ENCODE measurements around the gene PATL2.
"Not testable (repeated sequence)": the region's sequence is repeated elsewhere in the genome, so short reads cannot be mapped to it uniquely, and the experiment has no call there.

Gene PATL2

DNA sequence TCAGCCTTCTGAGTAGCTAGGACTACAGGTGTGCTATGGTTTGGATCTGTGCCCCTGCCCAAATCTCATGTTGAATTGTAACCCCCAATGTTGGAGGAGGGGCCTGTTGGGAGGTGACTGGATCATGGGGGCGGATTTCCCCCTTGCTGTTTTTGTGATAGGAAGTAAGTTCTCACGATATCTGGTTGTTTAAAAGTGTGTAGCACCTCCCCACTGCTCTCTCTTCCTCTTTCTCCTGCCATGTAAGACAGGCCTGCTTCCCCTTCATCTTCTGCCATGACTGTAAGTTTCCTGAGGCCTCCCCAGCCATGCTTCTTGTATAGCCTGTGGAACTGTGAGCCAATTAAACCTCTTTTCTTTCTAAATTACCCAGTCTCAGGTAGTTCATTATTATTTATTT is 85.8 kb downstream of the PATL2 start:
- WGBS, 2 donors (ENCODE audit: extremely low coverage in 2 of 2, insufficient read length in 2 of 2, insufficient replicate concordance in 1 of 2), result no CpG with 5 or more reads among the region's 2 CpGs
- not testable (repeated sequence) for H3K9me3 ChIP-seq (replicated peaks in 1 of 2; ENCODE audit: control insufficient read depth in 2 of 2, insufficient read depth in 1 of 2, low read depth in 1 of 2, low read length in 2 of 2); H3K14ac ChIP-seq (ENCODE audit: low read length); H3K18ac ChIP-seq (ENCODE audit: low read length); H2BK120ac ChIP-seq (ENCODE audit: low read depth, low read length); H3K4me2 ChIP-seq (ENCODE audit: insufficient read depth, low read length, poor library complexity, severe bottlenecking); H3K27ac ChIP-seq (replicated peaks; ENCODE audit: low read length); H2AK5ac ChIP-seq (ENCODE audit: low read depth, low read length); H2BK15ac ChIP-seq (ENCODE audit: low read length); DNase-seq (ENCODE audit: low spot score); H3K4ac ChIP-seq (ENCODE audit: low read length); H3K79me1 ChIP-seq (ENCODE audit: low read depth, low read length); H2BK12ac ChIP-seq (ENCODE audit: low read length); H2BK5ac ChIP-seq (ENCODE audit: low read length); H3K23ac ChIP-seq (ENCODE audit: low read depth, low read length, poor library complexity); H3K9ac ChIP-seq (ENCODE audit: low read depth, low read length, poor library complexity); H2AFZ ChIP-seq (ENCODE audit: low read length); H4K8ac ChIP-seq (ENCODE audit: low read depth, low read length); H3K27me3 ChIP-seq (ENCODE audit: control insufficient read depth in 3 of 3, insufficient read depth in 3 of 3, low read depth in 1 of 3, low read length in 3 of 3); H4K91ac ChIP-seq (ENCODE audit: low read depth, low read length, poor library complexity); H3K4me3 ChIP-seq (ENCODE audit: low read length in 2 of 2); H3K4me1 ChIP-seq (ENCODE audit: control insufficient read depth in 2 of 2, insufficient read depth in 1 of 2, low read depth in 1 of 2, low read length in 2 of 2)
- peaks cover 9 to 94% of the 10 kb centered on the region in 2 donors for H3K36me3 ChIP-seq (replicated peaks in 1 of 2; ENCODE audit: control insufficient read depth in 2 of 2, insufficient read depth in 2 of 2, low read length in 2 of 2)

DNA sequence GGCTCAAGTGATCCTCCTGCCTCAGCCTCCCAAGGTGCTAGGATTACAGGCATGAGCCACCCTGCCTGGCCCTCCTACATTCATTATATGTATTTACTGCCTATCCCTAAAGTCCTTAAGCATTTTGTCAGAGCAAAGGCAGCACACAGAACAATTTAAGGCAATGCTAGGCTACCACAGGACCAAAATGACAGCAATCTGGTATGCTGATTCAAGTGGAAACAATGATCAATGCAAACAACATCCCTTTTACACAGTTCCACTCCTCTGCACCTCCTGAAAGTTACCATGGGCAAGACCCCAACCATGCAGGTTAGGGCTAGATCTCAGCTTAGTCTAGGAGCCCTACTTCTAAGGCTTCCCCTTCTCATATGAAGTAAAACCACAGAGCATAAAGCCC is 87.9 kb downstream of the PATL2 start:
- H2BK120ac ChIP-seq (ENCODE audit: low read depth, low read length), result no peak overlapping the region
- no peak overlapping the region for H2AFZ ChIP-seq (ENCODE audit: low read length)
- peaks cover 3 to 93% of the 10 kb centered on the region in 2 donors for H3K36me3 ChIP-seq (replicated peaks in 1 of 2; ENCODE audit: control insufficient read depth in 2 of 2, insufficient read depth in 2 of 2, low read length in 2 of 2)
- H3K23ac ChIP-seq (ENCODE audit: low read depth, low read length, poor library complexity), result no peak overlapping the region
- no peak overlapping the region for H2AK5ac ChIP-seq (ENCODE audit: low read depth, low read length)
- H3K4me1 ChIP-seq (ENCODE audit: control insufficient read depth in 2 of 2, insufficient read depth in 1 of 2, low read depth in 1 of 2, low read length in 2 of 2), result no peaks in the 10 kb centered on the region
- H3K9me3 ChIP-seq (replicated peaks in 1 of 2; ENCODE audit: control insufficient read depth in 2 of 2, insufficient read depth in 1 of 2, low read depth in 1 of 2, low read length in 2 of 2), result no peaks in the 10 kb centered on the region
- no peak overlapping the region for H4K8ac ChIP-seq (ENCODE audit: low read depth, low read length)
- H3K14ac ChIP-seq (ENCODE audit: low read length), result no peak overlapping the region
- H4K91ac ChIP-seq (ENCODE audit: low read depth, low read length, poor library complexity), result no peak overlapping the region
- no peak overlapping the region for H2BK15ac ChIP-seq (ENCODE audit: low read length)
- H3K9ac ChIP-seq (ENCODE audit: low read depth, low read length, poor library complexity), result no peak overlapping the region
- no peak overlapping the region for H2BK5ac ChIP-seq (ENCODE audit: low read length)
- no peaks in the 10 kb centered on the region for H3K79me1 ChIP-seq (ENCODE audit: low read depth, low read length)
- no peak overlapping the region for H3K18ac ChIP-seq (ENCODE audit: low read length)
- no peak overlapping the region for H3K4ac ChIP-seq (ENCODE audit: low read length)
- DNase-seq (ENCODE audit: low spot score), result no peak
- no peak overlapping the region for H3K4me3 ChIP-seq (ENCODE audit: low read length in 2 of 2)
- no peak overlapping the region for H3K4me2 ChIP-seq (ENCODE audit: insufficient read depth, low read length, poor library complexity, severe bottlenecking)
- H3K27me3 ChIP-seq (ENCODE audit: control insufficient read depth in 3 of 3, insufficient read depth in 3 of 3, low read depth in 1 of 3, low read length in 3 of 3), result no peaks in the 10 kb centered on the region
- H3K27ac ChIP-seq (replicated peaks; ENCODE audit: low read length), result no peak overlapping the region
- H2BK12ac ChIP-seq (ENCODE audit: low read length), result no peak overlapping the region

- Histone ChIP-seq H2BK5ac (ENCODE audit: low read length) (no peak overlapping the region), H2BK12ac (ENCODE audit: low read length) (no peak overlapping the region), H4K91ac (ENCODE audit: low read depth, low read length, poor library complexity) (no peak overlapping the region), H3K4me2 (ENCODE audit: insufficient read depth, low read length, poor library complexity, severe bottlenecking) (no peak overlapping the region), H3K9ac (ENCODE audit: low read depth, low read length, poor library complexity) (no peak overlapping the region), H3K14ac (ENCODE audit: low read length) (no peak overlapping the region), H3K9me3 (replicated peaks in 1 of 2; ENCODE audit: control insufficient read depth in 2 of 2, insufficient read depth in 1 of 2, low read depth in 1 of 2, low read length in 2 of 2) (no peaks in the 10 kb centered on the region), H2AFZ (ENCODE audit: low read length) (no peak overlapping the region), H3K4ac (ENCODE audit: low read length) (no peak overlapping the region), H3K18ac (ENCODE audit: low read length) (no peak overlapping the region), H2BK120ac (ENCODE audit: low read depth, low read length) (no peak overlapping the region), H2BK15ac (ENCODE audit: low read length) (no peak overlapping the region), H3K36me3 (replicated peaks in 1 of 2; ENCODE audit: control insufficient read depth in 2 of 2, insufficient read depth in 2 of 2, low read length in 2 of 2) (peaks cover 3 to 94% of the 10 kb centered on the region in 2 donors), H3K4me3 (ENCODE audit: low read length in 2 of 2) (no peak overlapping the region), H3K4me1 (ENCODE audit: control insufficient read depth in 2 of 2, insufficient read depth in 1 of 2, low read depth in 1 of 2, low read length in 2 of 2) (no peaks in the 10 kb centered on the region), H3K27ac (replicated peaks; ENCODE audit: low read length) (no peak overlapping the region), H3K23ac (ENCODE audit: low read depth, low read length, poor library complexity) (no peak overlapping the region), H3K27me3 (ENCODE audit: control insufficient read depth in 3 of 3, insufficient read depth in 3 of 3, low read depth in 1 of 3, low read length in 3 of 3) (no peaks in the 10 kb centered on the region), H2AK5ac (ENCODE audit: low read depth, low read length) (no peak overlapping the region), H3K79me1 (ENCODE audit: low read depth, low read length) (no peaks in the 10 kb centered on the region), H4K8ac (ENCODE audit: low read depth, low read length) (no peak overlapping the region)
- no peak for DNase-seq (ENCODE audit: low spot score)
- no CpG with 5 or more reads among the region's 1 CpG for WGBS, 2 donors (ENCODE audit: extremely low coverage in 2 of 2, insufficient read length in 2 of 2, insufficient replicate concordance in 1 of 2)
Measured at GRCh38 chr15:44620081-44620480, 91.0 kb downstream of the PATL2 start.

GRCh38 chr15:44616974-44617373 is 94.1 kb downstream of the PATL2 start:
- no peak overlapping the region for H3K27ac ChIP-seq (replicated peaks; ENCODE audit: low read length)
- H3K9ac ChIP-seq (ENCODE audit: low read depth, low read length, poor library complexity), result no peak overlapping the region
- no CpG with 5 or more reads among the region's 2 CpGs for WGBS, 2 donors (ENCODE audit: extremely low coverage in 2 of 2, insufficient read length in 2 of 2, insufficient replicate concordance in 1 of 2)
- no peaks in the 10 kb centered on the region for H3K4me1 ChIP-seq (ENCODE audit: control insufficient read depth in 2 of 2, insufficient read depth in 1 of 2, low read depth in 1 of 2, low read length in 2 of 2)
- no peak overlapping the region for H2BK120ac ChIP-seq (ENCODE audit: low read depth, low read length)
- no peak overlapping the region for H3K4me2 ChIP-seq (ENCODE audit: insufficient read depth, low read length, poor library complexity, severe bottlenecking)
- no peaks in the 10 kb centered on the region for H3K9me3 ChIP-seq (replicated peaks in 1 of 2; ENCODE audit: control insufficient read depth in 2 of 2, insufficient read depth in 1 of 2, low read depth in 1 of 2, low read length in 2 of 2)
- no peak overlapping the region for H2BK12ac ChIP-seq (ENCODE audit: low read length)
- H3K27me3 ChIP-seq (ENCODE audit: control insufficient read depth in 3 of 3, insufficient read depth in 3 of 3, low read depth in 1 of 3, low read length in 3 of 3), result no peaks in the 10 kb centered on the region
- H3K79me1 ChIP-seq (ENCODE audit: low read depth, low read length), result no peaks in the 10 kb centered on the region
- no peak overlapping the region for H3K14ac ChIP-seq (ENCODE audit: low read length)
- no peak overlapping the region for H3K18ac ChIP-seq (ENCODE audit: low read length)
- no peak overlapping the region for H2AFZ ChIP-seq (ENCODE audit: low read length)
- peaks cover 8 to 94% of the 10 kb centered on the region in 2 donors for H3K36me3 ChIP-seq (replicated peaks in 1 of 2; ENCODE audit: control insufficient read depth in 2 of 2, insufficient read depth in 2 of 2, low read length in 2 of 2)
- no peak overlapping the region for H3K4me3 ChIP-seq (ENCODE audit: low read length in 2 of 2)
- H2AK5ac ChIP-seq (ENCODE audit: low read depth, low read length), result no peak overlapping the region
- H3K23ac ChIP-seq (ENCODE audit: low read depth, low read length, poor library complexity), result no peak overlapping the region
- no peak overlapping the region for H2BK15ac ChIP-seq (ENCODE audit: low read length)
- H3K4ac ChIP-seq (ENCODE audit: low read length), result no peak overlapping the region
- no peak overlapping the region for H2BK5ac ChIP-seq (ENCODE audit: low read length)
- no peak for DNase-seq (ENCODE audit: low spot score)
- no peak overlapping the region for H4K8ac ChIP-seq (ENCODE audit: low read depth, low read length)
- H4K91ac ChIP-seq (ENCODE audit: low read depth, low read length, poor library complexity), result no peak overlapping the region

Measured in neuronal stem cell (in vitro differentiated cells).